T-helper 2 cell treated with Interferon-gamma antibody and Interleukin-4, amounts not matched to agents 5 μg/mL and 100 μg/mL, for 36 hours (primary cell): ENCODE measurements around the gene DPP6.

Experiments used
- DNase-seq: peaks from one replicate; pipeline ENCODE4 v3.0.0; 2021; ENCODE audit warnings: low spot score
- H3K27ac Mint-ChIP-seq: one replicate; pipeline ENCODE4 v1.8.0; 2021; ENCODE audit warnings: mild to moderate bottlenecking, mixed read lengths
- H3K27me3 Mint-ChIP-seq: one replicate; pipeline ENCODE4 v1.8.0; 2021; ENCODE audit warnings: low read depth, mixed read lengths
- H3K36me3 Mint-ChIP-seq: one replicate; pipeline ENCODE4 v1.8.0; 2021; ENCODE audit warnings: low read depth, mixed read lengths
- H3K4me1 Mint-ChIP-seq: one replicate; pipeline ENCODE4 v1.8.0; 2021; ENCODE audit warnings: low read depth, mixed read lengths
- H3K4me3 Mint-ChIP-seq: one replicate; pipeline ENCODE4 v1.8.0; 2022; ENCODE audit warnings: mild to moderate bottlenecking, moderate library complexity, mixed read lengths
- H3K9me3 Mint-ChIP-seq: one replicate; pipeline ENCODE4 v1.8.0; 2021; ENCODE audit warnings: mixed read lengths

Gene DPP6

DNA sequence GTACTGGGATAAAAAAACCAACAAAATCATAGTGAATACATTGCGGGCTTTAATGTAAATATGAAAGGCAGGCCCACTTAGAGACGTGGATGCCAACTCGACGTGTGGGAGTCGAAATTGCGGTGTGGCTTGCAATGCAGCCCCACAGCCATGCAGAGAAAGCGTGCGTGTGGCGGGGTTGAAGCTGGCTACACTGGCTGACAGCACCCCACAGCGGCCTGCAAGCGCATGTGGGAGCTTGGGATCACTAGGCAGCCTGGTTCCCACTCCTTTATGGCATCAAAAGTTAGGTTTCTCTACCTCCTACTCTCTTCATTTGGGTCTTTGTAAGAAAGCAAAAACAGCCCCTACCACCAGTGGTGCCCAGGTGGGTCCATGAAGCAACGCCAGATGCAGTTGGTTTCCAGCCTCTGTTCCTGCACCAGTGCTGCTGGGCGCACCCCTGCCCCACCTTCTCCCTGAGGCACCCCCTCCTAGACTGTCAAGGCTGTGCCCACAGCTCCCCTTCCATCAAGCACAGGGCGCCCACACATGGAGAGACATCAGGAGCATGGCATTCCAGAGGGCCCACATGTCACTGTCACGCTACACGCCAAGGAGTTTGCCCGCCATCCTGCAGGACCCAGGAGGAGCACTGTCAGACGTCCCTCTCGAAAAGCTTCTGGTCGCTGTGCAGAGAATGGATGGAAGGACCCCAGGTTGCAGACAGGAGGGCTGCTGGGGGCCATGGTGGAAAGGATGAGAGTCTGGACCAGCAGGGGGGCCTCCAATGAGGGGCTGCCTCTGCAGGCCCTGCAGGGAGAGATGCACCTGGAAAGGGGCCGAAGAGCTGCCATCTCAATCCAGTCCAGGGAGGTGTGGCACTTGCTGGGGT, 807.8 kb downstream of the DPP6 start:
- H3K36me3 Mint-ChIP-seq, result no peaks in the 10 kb centered on the region
- H3K9me3 Mint-ChIP-seq, result no peaks in the 10 kb centered on the region
- H3K4me1 Mint-ChIP-seq, result no peaks in the 10 kb centered on the region
- DNase-seq, result no peak
- H3K27me3 Mint-ChIP-seq, result no peaks in the 10 kb centered on the region
- no peak overlapping the region for H3K27ac Mint-ChIP-seq
- H3K4me3 Mint-ChIP-seq, result no peak overlapping the region

DNA sequence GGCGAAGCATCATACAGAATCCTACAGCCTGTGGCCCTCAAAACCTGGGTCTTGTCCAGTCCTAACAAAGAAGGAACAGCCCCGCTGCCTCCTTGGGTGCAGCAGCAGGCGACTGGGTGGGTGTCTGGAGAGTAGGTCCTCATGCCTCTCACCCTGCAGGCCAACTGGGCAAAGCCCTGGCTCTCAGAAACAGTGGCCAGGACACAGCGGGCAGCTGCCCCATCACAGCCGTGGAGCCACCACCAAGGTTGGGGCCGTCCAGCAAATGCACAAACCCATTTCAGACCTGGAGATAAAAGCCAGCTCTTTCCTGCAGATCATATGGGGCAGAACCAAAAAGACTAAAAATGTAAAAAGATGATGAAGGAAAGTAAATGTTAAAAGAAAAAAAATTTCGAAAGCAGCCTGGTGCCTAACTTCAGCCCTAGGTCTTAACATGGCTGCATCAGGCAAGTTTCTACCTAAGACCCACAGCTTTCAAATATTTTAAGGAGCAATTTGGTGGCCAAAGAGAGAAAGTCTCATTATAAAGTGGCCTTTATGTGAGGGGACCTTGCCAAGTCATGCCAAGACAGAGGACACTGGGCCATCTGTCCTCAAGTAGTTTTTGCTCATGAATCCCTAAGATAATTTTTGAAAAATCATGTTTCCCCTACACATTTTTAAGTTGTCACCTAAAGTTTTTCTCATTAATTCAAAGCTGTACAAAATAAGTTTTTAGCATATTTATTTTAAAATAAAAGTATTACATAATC, 808.6 kb downstream of the DPP6 start:
- Mint-ChIP-seq H3K27ac (no peak overlapping the region), H3K9me3 (no peaks in the 10 kb centered on the region), H3K4me3 (no peak overlapping the region), H3K36me3 (no peaks in the 10 kb centered on the region), H3K27me3 (no peaks in the 10 kb centered on the region), H3K4me1 (no peaks in the 10 kb centered on the region)
- DNase-seq, result no peak

DNA sequence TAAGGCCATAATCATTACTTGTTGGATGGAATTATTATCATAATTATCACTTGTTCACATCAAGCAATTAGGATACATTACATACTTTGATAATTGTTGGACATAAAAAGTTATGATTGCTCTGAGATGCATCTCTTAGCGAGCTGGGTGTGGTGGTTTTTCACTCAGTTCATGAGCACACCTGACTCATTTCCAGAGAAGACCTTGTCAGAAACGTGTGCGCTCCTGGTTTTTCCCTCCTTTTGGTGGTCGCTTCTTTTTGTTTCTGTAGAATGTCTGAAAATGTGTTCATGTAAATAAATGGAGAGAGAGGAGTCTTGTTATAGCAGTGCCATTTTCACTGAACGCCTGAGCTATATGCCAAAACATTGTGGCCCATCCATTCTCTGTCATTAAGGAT, 809.4 kb downstream of the DPP6 start:
- Mint-ChIP-seq H3K36me3 (no peaks in the 10 kb centered on the region), H3K4me3 (no peak overlapping the region), H3K27ac (no peak overlapping the region), H3K9me3 (no peaks in the 10 kb centered on the region), H3K4me1 (no peaks in the 10 kb centered on the region), H3K27me3 (no peaks in the 10 kb centered on the region)
- no peak for DNase-seq

DNA sequence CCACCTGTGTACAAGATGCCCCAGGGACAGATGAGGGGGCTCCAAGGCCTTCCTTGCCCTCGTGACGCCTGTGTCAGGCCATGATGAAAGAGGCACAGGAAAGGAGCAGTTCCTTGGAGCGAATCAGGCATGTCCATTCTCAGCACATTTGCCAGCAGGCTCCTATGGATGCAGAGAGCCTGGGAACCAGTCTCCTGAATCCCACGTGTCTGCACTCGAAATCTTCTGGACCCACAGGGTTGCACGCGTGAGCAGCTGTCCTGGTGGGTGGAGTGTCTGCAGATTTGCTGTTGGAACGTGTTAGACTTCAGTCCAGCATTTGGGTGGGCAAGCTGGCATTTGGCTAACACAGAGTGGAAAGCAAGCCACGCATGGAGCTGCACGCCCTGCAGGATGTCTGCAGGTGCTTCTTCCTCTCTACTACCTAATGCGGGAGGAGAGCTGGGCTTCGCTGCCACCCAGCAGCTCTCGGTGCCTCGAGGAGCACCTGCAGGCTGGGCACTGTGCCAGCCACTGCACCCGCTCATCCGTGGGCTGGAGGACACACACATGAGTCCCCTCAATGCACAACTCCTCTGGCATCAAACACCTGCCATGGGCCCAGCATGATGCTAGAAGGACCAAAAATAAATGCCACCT, 810.1 kb downstream of the DPP6 start:
- Mint-ChIP-seq H3K4me3 (no peak overlapping the region), H3K9me3 (no peaks in the 10 kb centered on the region), H3K4me1 (no peaks in the 10 kb centered on the region), H3K27ac (no peak overlapping the region), H3K36me3 (no peaks in the 10 kb centered on the region), H3K27me3 (peaks cover 3% of the 10 kb centered on the region)
- DNase-seq, result no peak

DNA sequence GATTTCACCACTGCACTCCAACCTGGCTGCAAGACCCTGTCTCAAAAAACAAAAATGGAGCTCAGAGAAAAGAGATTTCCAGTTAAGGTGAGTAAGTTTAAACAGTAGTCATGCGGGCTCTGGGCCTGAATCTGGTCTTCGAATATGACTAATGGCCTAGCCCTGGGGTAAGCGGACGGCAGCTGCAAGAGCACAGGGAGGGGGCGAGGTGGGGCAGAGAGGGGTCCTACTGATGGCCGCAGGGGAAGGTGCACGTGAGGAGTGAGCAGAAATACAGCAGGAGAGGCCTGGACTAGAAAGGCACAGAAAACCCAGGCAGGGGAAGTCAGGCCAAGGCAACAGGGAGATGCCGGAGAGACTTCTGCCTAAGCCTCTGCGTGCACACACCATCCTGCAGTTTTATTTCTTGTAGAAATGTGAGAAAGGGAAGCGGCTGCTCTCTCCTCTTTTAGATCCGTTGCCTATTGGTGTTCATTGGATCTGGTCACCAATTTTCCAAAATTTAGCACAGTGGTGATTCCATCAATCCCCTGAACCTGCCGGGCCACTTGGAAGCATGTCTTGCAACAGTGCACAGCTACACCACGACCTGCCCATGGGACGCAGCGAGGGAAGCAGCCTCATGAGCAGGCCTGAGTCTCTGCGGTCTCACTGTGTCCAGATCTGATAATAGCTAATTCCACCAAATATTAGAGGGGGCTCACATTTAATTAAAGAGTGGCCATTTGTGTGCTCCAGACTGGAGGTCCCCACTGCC, 811.7 kb downstream of the DPP6 start:
- Mint-ChIP-seq H3K27ac (no peak overlapping the region), H3K27me3 (peaks cover 18% of the 10 kb centered on the region), H3K4me1 (no peaks in the 10 kb centered on the region), H3K4me3 (no peak overlapping the region), H3K36me3 (no peaks in the 10 kb centered on the region), H3K9me3 (no peaks in the 10 kb centered on the region)
- no peak for DNase-seq

DNA sequence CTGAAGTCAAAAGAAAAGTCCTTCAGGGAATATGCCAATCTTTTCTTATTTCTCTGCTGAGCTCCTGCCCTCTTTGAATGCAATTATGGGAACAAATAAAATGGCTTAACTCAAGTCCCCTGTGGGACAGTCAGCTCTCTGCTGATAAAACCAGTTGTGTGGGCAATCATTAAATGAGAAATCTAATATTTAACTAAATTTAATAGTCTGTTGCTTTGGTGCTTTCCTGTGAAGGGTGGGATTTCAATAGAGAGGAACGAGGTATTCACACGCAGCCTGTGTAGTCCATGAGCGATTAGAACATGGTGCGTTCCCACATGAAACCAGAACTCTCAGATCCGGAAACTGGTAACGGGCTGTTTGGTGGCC, 812.3 kb downstream of the DPP6 start:
- Mint-ChIP-seq H3K9me3 (no peaks in the 10 kb centered on the region), H3K27me3 (peaks cover 22% of the 10 kb centered on the region), H3K27ac (no peak overlapping the region)

DNA sequence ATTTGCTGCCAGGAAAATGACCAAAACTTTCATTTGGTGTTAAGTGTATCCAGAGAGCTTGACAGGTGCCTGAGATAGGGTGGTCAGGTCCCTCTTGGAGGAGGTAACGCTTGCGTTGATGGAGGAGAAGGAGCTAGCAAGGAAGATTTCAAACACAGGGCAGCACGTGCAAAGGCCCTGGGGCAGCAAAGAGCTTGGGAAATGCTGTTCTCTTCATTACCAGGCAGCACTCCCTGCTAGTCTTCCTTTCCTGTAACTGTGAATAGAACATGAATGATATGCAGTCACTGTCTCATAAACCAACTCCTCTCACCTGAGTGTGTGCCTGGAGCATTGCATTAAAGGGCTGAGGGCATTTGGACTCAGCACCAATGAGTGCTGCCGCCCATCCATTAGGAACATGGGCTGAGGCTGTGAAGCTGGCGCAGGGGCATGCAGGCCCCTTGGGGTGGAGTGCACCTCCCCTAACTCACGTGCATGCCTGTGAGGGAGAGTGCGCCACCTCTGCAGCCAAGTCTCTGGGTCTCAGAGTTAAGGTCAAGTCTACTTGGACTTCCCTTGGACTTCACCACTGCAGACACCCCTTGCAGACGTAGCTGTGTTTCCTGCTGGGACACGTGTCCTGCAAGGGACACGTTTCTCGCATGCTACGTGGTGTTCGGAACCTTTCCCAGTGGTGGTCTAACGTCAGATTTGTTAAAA, 813.9 kb downstream of the DPP6 start:
- Mint-ChIP-seq H3K4me1 (no peaks in the 10 kb centered on the region), H3K4me3 (no peak overlapping the region), H3K27ac (no peak overlapping the region), H3K9me3 (no peaks in the 10 kb centered on the region), H3K27me3 (peaks cover 22% of the 10 kb centered on the region), H3K36me3 (no peaks in the 10 kb centered on the region)
- DNase-seq, result no peak

More for the DNA sequence above, 812.3 kb downstream of the DPP6 start:
- no peak for DNase-seq
- no peaks in the 10 kb centered on the region for H3K4me1 Mint-ChIP-seq
- H3K4me3 Mint-ChIP-seq, result no peak overlapping the region
- H3K36me3 Mint-ChIP-seq, result no peaks in the 10 kb centered on the region

DNA sequence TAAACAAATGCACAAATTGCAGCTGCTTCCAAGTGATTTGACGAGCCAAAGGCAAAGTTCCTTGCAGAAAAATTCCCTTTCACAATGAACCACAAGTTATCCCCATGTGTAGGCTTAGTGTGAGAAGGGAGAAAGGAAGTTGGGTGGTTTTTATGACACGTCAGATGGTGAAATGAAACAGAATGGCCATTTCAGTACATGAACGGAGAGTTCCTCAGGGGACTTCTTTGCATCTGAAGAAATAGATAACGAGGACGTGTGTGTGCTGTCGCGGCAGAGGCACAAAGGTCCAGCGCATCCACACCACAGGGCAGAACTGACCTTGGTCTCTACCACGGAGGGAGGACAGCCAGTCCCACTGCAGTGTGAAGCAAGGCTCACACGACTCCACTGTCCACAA, 814.9 kb downstream of the DPP6 start:
- peaks cover 22% of the 10 kb centered on the region for H3K27me3 Mint-ChIP-seq
- H3K36me3 Mint-ChIP-seq, result no peaks in the 10 kb centered on the region
- H3K27ac Mint-ChIP-seq, result no peak overlapping the region
- H3K9me3 Mint-ChIP-seq, result no peaks in the 10 kb centered on the region
- no peak for DNase-seq
- H3K4me3 Mint-ChIP-seq, result no peak overlapping the region
- no peaks in the 10 kb centered on the region for H3K4me1 Mint-ChIP-seq

DNA sequence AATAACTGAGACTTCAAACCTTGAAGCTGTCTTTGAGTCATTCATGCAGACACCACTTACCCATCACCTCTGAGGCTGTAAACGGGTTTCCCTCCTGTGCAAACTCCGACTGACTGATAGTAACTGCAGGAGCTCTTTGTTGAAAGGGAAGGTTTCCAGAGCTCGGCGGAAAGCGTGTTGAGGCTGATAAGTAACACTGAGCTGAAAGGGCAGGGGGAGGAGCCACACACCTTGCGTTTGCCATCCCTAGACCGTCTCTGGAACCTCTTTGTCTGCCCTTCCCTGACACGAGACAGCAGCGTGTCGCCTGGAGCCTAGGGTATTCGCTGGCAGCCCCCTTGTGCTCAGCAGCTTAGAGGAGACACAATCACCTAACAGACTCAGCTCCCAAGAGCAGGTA, 816.7 kb downstream of the DPP6 start:
- H3K27me3 Mint-ChIP-seq, result peaks cover 22% of the 10 kb centered on the region
- no peak for DNase-seq
- H3K4me3 Mint-ChIP-seq, result no peak overlapping the region
- no peaks in the 10 kb centered on the region for H3K4me1 Mint-ChIP-seq
- H3K9me3 Mint-ChIP-seq, result no peaks in the 10 kb centered on the region
- no peaks in the 10 kb centered on the region for H3K36me3 Mint-ChIP-seq
- H3K27ac Mint-ChIP-seq, result no peak overlapping the region

DNA sequence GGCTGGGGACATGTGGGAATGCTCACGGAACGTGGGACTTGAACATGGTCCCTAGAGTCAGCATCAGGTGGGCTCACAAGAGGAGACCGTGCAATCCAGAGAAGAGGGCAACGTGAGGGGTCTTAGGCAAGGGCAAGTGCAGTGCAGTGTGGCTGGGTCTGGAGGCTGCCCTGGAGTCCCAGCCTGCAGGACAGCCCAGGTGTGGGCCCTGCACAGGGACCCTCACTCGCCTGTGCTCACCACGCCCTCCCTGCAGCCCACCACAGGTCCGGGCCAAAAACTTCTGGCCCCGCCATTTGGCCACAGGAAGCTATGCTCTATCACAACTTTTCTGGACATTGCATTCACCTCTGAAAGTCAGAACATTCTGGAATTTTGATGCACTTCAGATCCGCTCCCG, 817.2 kb downstream of the DPP6 start:
- DNase-seq, result no peak
- Mint-ChIP-seq H3K27ac (no peak overlapping the region), H3K36me3 (no peaks in the 10 kb centered on the region), H3K4me1 (no peaks in the 10 kb centered on the region), H3K9me3 (no peaks in the 10 kb centered on the region), H3K27me3 (peaks cover 22% of the 10 kb centered on the region), H3K4me3 (no peak overlapping the region)

DNA sequence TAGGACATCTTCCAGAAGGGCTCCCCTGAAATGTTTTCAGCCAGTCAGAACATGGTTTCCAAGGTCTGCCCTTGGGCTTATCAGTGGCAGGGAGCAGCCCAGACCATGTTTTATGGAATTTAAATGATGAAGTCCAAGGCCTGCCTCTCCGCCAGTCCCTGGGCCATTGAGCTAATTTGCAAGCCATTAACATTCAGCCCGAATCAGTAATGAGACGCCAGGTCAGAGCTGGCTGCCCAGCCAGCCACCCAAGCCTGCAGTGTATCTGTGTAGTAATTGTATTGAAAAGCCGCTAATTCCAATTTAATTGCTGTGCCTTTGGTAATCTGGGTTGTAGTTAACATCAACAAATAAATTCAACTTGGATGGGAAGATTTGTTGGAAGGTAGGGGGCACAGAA, 819.3 kb downstream of the DPP6 start:
- H3K36me3 Mint-ChIP-seq, result no peaks in the 10 kb centered on the region
- DNase-seq, result no peak
- H3K4me1 Mint-ChIP-seq, result no peaks in the 10 kb centered on the region
- peaks cover 22% of the 10 kb centered on the region for H3K27me3 Mint-ChIP-seq
- no peak overlapping the region for H3K27ac Mint-ChIP-seq
- H3K4me3 Mint-ChIP-seq, result no peak overlapping the region
- H3K9me3 Mint-ChIP-seq, result no peaks in the 10 kb centered on the region

DNA sequence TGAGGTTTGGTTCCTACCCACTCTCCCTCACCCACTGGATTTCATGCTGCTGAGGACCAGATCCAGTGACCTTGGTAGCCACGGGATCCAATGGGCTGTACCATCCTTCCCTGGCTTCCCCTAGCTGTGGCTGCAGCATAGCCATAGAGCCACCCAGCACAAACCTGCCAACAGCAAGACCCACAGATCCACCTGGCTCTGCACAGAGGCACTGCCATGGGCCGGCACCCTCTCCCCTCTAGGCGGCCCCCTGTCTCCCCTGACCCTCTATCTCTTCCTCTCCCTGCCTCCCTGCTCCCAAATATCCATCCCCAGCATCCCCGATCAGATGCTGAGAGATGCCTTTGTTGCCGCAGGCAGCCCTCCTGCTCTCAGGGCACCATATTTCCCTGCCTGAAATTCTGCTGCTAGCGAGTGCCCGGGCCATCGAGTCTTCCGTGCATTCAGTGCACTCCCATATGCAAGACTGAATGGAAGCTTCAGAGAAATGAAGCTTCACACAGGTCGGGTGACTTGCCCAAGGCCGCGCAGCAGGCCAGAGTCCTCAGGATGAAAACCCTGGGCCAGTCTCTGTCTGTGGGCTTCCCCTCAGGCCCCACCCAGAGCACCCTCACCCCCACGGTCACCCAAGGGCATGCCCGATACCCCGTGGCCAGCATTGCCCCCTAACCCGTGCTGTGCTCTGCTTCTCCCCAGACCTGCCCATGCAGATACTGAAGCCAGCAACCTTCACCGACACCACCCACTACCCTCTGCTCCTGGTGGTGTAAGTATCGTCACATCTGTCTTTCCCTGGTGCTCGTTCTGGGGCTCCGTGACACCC, 819.9 kb downstream of the DPP6 start:
- H3K9me3 Mint-ChIP-seq, result no peaks in the 10 kb centered on the region
- H3K4me1 Mint-ChIP-seq, result no peaks in the 10 kb centered on the region
- no peaks in the 10 kb centered on the region for H3K36me3 Mint-ChIP-seq
- H3K27ac Mint-ChIP-seq, result no peak overlapping the region
- no peak for DNase-seq
- H3K27me3 Mint-ChIP-seq, result peaks cover 20% of the 10 kb centered on the region
- H3K4me3 Mint-ChIP-seq, result no peak overlapping the region
